DND-41 (cell line): Measurements from ENCODE around the gene TBC1D4.

Experiments used
- EZH2 ChIP-seq: IDR thresholded peaks from 3 replicates; pipeline ENCODE4 v1.6.1; 2012; ENCODE audit warnings: borderline replicate concordance, low read depth, mild to moderate bottlenecking, moderate library complexity, low read length, inconsistent platforms; ENCODE audit not compliant: severe bottlenecking
- TF ChIP-seq, protein P1 (sequence below): IDR thresholded peaks from 2 replicates; pipeline ENCODE4 v1.5.1; 2012; ENCODE audit warnings: borderline replicate concordance, low read length, moderate library complexity, mild to moderate bottlenecking; ENCODE audit not compliant: poor library complexity, severe bottlenecking; ENCODE audit errors: extremely low read depth

DNA sequence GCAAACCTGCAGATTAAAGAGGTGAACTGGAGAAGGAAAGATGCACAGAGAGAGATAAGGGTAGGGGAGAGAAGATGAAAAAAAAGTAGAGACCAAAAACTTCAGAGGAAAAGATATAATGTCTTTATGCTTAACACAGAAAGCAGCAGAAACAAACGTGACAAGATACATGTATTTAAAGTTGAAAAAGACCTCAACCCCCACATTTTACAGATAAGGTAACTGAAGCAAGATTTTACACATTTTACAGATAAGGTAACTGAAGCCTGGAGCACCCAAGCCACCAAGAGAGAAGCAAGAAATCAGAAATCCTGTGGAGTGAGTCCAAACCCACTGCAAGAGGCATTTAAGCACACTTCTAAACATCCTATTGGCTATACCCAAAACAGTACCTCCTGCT lies 185.3 kb downstream of the TBC1D4 start:
- TF ChIP-seq, protein P1, sequence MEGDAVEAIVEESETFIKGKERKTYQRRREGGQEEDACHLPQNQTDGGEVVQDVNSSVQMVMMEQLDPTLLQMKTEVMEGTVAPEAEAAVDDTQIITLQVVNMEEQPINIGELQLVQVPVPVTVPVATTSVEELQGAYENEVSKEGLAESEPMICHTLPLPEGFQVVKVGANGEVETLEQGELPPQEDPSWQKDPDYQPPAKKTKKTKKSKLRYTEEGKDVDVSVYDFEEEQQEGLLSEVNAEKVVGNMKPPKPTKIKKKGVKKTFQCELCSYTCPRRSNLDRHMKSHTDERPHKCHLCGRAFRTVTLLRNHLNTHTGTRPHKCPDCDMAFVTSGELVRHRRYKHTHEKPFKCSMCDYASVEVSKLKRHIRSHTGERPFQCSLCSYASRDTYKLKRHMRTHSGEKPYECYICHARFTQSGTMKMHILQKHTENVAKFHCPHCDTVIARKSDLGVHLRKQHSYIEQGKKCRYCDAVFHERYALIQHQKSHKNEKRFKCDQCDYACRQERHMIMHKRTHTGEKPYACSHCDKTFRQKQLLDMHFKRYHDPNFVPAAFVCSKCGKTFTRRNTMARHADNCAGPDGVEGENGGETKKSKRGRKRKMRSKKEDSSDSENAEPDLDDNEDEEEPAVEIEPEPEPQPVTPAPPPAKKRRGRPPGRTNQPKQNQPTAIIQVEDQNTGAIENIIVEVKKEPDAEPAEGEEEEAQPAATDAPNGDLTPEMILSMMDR, result no peak
- no peak for TF ChIP-seq EZH2
